A549 (cell line): ENCODE data around the gene CRTC3. TPM values are rescaled to one million over a fixed set of nuclear protein-coding genes. Genes with fewer than 3 reads are reported as not detected.
A peak's percentile ranks its signal among the peaks of the same experiment; 100 is the strongest.

Experiments used
- ATAC-seq, 2 experiments: fragments of 200-7000 bp in 1 of 2; fragments of >200 bp in 1 of 2; cut with Nextera tagmentation in 1 of 2; cut with Tn5 transposase in 1 of 2; 3 replicates each; pipeline versions ENCODE4 v1.8.0 to v1.9.1; 2018 to 2020; ENCODE audit warnings: mild to moderate bottlenecking in 1 of 2, moderate library complexity in 1 of 2
- CTCF ChIA-PET: fragments of 300-600 bp; sonication (Branson Sonifier 250); formaldehyde crosslinking; extraction: SDS; loops from one replicate; lab custom pipeline; 2021; ENCODE audit warnings: antibody characterized with exemption, inconsistent platforms; lab: Yijun Ruan, JAX
- POLR2A ChIA-PET: fragments of 350-600 bp; formaldehyde crosslinking; extraction: SDS; loops from one replicate; lab custom pipeline; 2021; ENCODE audit warnings: antibody characterized with exemption, inconsistent platforms; lab: Yijun Ruan, JAX
- DNase-seq, 2 experiments: peaks; one replicate each; pipeline versions ENCODE4 v3.0.0 to v3.0.0-alpha.2; 2011 to 2016; ENCODE audit warnings: low read depth in 1 of 2, low spot score in 1 of 2
- FAIRE-seq: peaks from 2 replicates; lab custom pipeline; 2011; peaks lifted over from hg19 to GRCh38; lab: Jason Lieb, UNC
- H3K27ac ChIP-seq, 2 experiments: fragments of >200 bp; sonication (Bioruptor Twin); formaldehyde crosslinking; 3 replicates each; pipeline ENCODE4 v1.5.1; 2016 to 2017
- H3K4me1 ChIP-seq: fragments of >200 bp; sonication (Bioruptor Twin); formaldehyde crosslinking; 3 replicates; pipeline ENCODE4 v1.6.1; 2016
- H3K4me2 ChIP-seq: fragments of >200 bp; sonication (Bioruptor Twin); formaldehyde crosslinking; 3 replicates; pipeline ENCODE4 v1.6.1; 2016
- H3K4me3 ChIP-seq: fragments of >200 bp; sonication (Bioruptor Twin); formaldehyde crosslinking; 3 replicates; pipeline ENCODE4 v1.5.1; 2016
- H3K9me3 ChIP-seq: fragments of >200 bp; sonication (Bioruptor Twin); formaldehyde crosslinking; 3 replicates; pipeline ENCODE4 v1.6.1; 2016
- CBX2 ChIP-seq: fragments of 200-600 bp; sonication (generic); IDR thresholded peaks from 2 replicates; pipeline ENCODE4 v1.6.1; 2016; ENCODE audit warnings: low read depth, mild to moderate bottlenecking, borderline replicate concordance
- CBX8 ChIP-seq: fragments of 200-600 bp; sonication (generic); IDR thresholded peaks from 2 replicates; pipeline ENCODE4 v1.6.1; 2016
- EP300 ChIP-seq, 2 experiments: fragments of >200 bp; sonication (Bioruptor Twin); formaldehyde crosslinking; IDR thresholded peaks; 2 replicates in 1 of 2; 3 replicates in 1 of 2; pipeline ENCODE4 v1.6.1; 2016 to 2017
- FOXS1 ChIP-seq: fragments of 250-450 bp; sonication (Bioruptor Pico); IDR thresholded peaks from 2 replicates; pipeline ENCODE4 v1.5.0; 2020; ENCODE audit warnings: mild to moderate bottlenecking, moderate library complexity
- GATA3 ChIP-seq: IDR thresholded peaks from 2 replicates; pipeline ENCODE4 v1.6.1; 2012; ENCODE audit warnings: borderline replicate concordance
- HEYL ChIP-seq: fragments of 250-450 bp; sonication (Bioruptor Pico); IDR thresholded peaks from 2 replicates; pipeline ENCODE4 v1.8.0; 2021; ENCODE audit warnings: mild to moderate bottlenecking, moderate library complexity
- HMGXB4 ChIP-seq: fragments of 250-450 bp; sonication (Bioruptor Pico); IDR thresholded peaks from 2 replicates; pipeline ENCODE4 v1.5.0; 2021; ENCODE audit warnings: mild to moderate bottlenecking, moderate library complexity, borderline replicate concordance
- HOXB13 ChIP-seq: fragments of 250-450 bp; sonication (Bioruptor Pico); IDR thresholded peaks from 2 replicates; pipeline ENCODE4 v1.5.0; 2020; ENCODE audit warnings: low read depth, mild to moderate bottlenecking, moderate library complexity
- HOXB5 ChIP-seq: fragments of 250-450 bp; sonication (Bioruptor Pico); IDR thresholded peaks from 2 replicates; pipeline ENCODE4 v1.5.0; 2020; ENCODE audit warnings: mild to moderate bottlenecking, moderate library complexity
- KDM1A ChIP-seq: fragments of 200-600 bp; sonication (generic); IDR thresholded peaks from 2 replicates; pipeline ENCODE4 v1.6.1; 2016; ENCODE audit warnings: low read depth, mild to moderate bottlenecking
- MAX ChIP-seq: IDR thresholded peaks from 2 replicates; pipeline ENCODE4 v1.6.1; 2012
- NFE2L2 ChIP-seq: fragments of 150-350 bp; conservative IDR thresholded peaks from 2 replicates; pipeline ENCODE4 v1.6.1; 2014; ENCODE audit warnings: low read length
- POLR2A ChIP-seq: IDR thresholded peaks from 2 replicates; pipeline ENCODE4 v1.6.1; 2012; ENCODE audit warnings: mild to moderate bottlenecking, low read length
- POLR2AphosphoS2 ChIP-seq: conservative IDR thresholded peaks from 2 replicates; pipeline ENCODE4 v1.6.1; 2012; ENCODE audit warnings: low read length, improper control_type of control experiment, inconsistent platforms
- RAD21 ChIP-seq, 2 experiments: fragments of >200 bp in 1 of 2; sonication (Bioruptor Twin) in 1 of 2; formaldehyde crosslinking in 1 of 2; IDR thresholded peaks in 1 of 2; conservative IDR thresholded peaks in 1 of 2; 2 replicates in 1 of 2; 3 replicates in 1 of 2; pipeline ENCODE4 v1.6.1; 2012 to 2018; ENCODE audit warnings: inconsistent platforms in 1 of 2
- RARB ChIP-seq: fragments of 250-450 bp; sonication (Bioruptor Pico); IDR thresholded peaks from 2 replicates; pipeline ENCODE4 v1.8.0; 2021; ENCODE audit warnings: mild to moderate bottlenecking, moderate library complexity
- REST ChIP-seq: fragments of 200-600 bp; sonication (generic); IDR thresholded peaks from 2 replicates; pipeline ENCODE4 v1.6.1; 2016; ENCODE audit warnings: antibody characterized with exemption, mild to moderate bottlenecking, moderate library complexity
- SMC3 ChIP-seq: fragments of >200 bp; sonication (Bioruptor Twin); formaldehyde crosslinking; IDR thresholded peaks from 3 replicates; pipeline ENCODE4 v1.6.1; 2018; ENCODE audit warnings: inconsistent platforms
- TFCP2L1 ChIP-seq: fragments of 250-450 bp; sonication (Bioruptor Pico); IDR thresholded peaks from 2 replicates; pipeline ENCODE4 v1.5.0; 2021; ENCODE audit warnings: mild to moderate bottlenecking
- USF2 ChIP-seq: fragments of 450-650 bp; IDR thresholded peaks from 2 replicates; pipeline ENCODE4 v1.6.1; 2014; ENCODE audit warnings: antibody characterized with exemption
- ZC3H11A ChIP-seq: fragments of 450-650 bp; IDR thresholded peaks from 2 replicates; pipeline ENCODE4 v1.6.1; 2014; ENCODE audit warnings: antibody characterized with exemption, mild to moderate bottlenecking
- ZNF302 ChIP-seq: fragments of 250-450 bp; sonication (Bioruptor Pico); IDR thresholded peaks from 2 replicates; pipeline ENCODE4 v1.9.0; 2021; ENCODE audit warnings: inconsistent platforms, mild to moderate bottlenecking, moderate library complexity
- WGBS: methylation state at CpG from one replicate; pipeline ENCODE4 v1.1.6; 2017; ENCODE audit errors: missing lambda C conversion rate; 5-methylcytosine and 5-hydroxymethylcytosine counted together
- polyA plus RNA-seq, 4 experiments: library from polyadenylated mRNA; depleted of rRNA in 3 of 4; stranded (reverse); fragments of >200 nt; fragmentation: RNase III in 1 of 4; extraction: RNeasy Plus Mini Kit Qiagen cat#74134 plus additional on column Dnase treatment in 1 of 4; gene quantifications; 2 replicates in 3 of 4; 3 replicates in 1 of 4; pipeline ENCODE4 v1.2.3, GENCODE V29; 2011 to 2017

The CRTC3 gene
- polyA plus RNA-seq, 2 of the 4 experiments (the other 2 are of a cell fraction): 17.5 to 30.5 TPM

GRCh38 chr15:90623854-90624253 lies 94.1 kb downstream of the CRTC3 start:
- 84% methylated on average over 6 of the region's 6 CpGs for WGBS

GRCh38 chr15:90624278-90624981 lies 94.7 kb downstream of the CRTC3 start:
- Histone ChIP-seq H3K4me2 (no peak overlapping the region), H3K4me1 (no peaks in the 10 kb centered on the region), H3K27ac (no peak overlapping the region), H3K9me3 (no peaks in the 10 kb centered on the region)
- POLR2A ChIA-PET: no interaction called here
- FAIRE-seq: no peak
- ATAC-seq: 0 out of 6 replicates have a peak, but pooled peaks have one; percentile 14 to 26
- no peak for DNase-seq
- WGBS: 90% methylated on average over 13 of the region's 13 CpGs
- CTCF ChIA-PET: interaction anchor here (0.9 to 1.6 kb wide), 3 partner anchors 14 to 261 kb away, joined by 3 to 4 read pairs (median 4); no protein-coding TSS in a partner anchor
- TF ChIP-seq USF2: no peak
- TF ChIP-seq POLR2A: 0 out of 2 replicates have a peak, but pooled peaks have one; percentile 1
- no peak for TF ChIP-seq GATA3
- TF ChIP-seq HMGXB4 (CRISPR knock-in tag): no peak
- TF ChIP-seq EP300 (IDR thresholded peaks at IDR 0.05): no peak
- TF ChIP-seq, all 56 proteins: peak for 1
- H3K4me3 ChIP-seq: no peak overlapping the region

More at GRCh38 chr15:90623854-90624253, 94.1 kb downstream of the CRTC3 start:
- no peaks in the 10 kb centered on the region for H3K9me3 ChIP-seq
- no peak for DNase-seq
- no peaks in the 10 kb centered on the region for H3K4me1 ChIP-seq
- CTCF ChIA-PET: interaction anchor here (1.5 to 1.6 kb wide), 2 partner anchors 13 to 262 kb away, joined by 4 read pairs; no protein-coding TSS in a partner anchor
- ATAC-seq: peak in 1 of 2 experiments; percentile 34; a peak in 2 of 6 replicates
- H3K27ac ChIP-seq: no peak overlapping the region
- POLR2A ChIA-PET: no interaction called here
- no peak overlapping the region for H3K4me2 ChIP-seq
- H3K4me3 ChIP-seq: no peak overlapping the region
- no peak for TF ChIP-seq HEYL (CRISPR knock-in tag)
- TF ChIP-seq RAD21 (conservative IDR thresholded peaks at IDR 0.05 in 1 of 2, IDR thresholded peaks at IDR 0.05 in 1 of 2): no peak
- TF ChIP-seq RARB (CRISPR knock-in tag): no peak
- TF ChIP-seq POLR2A: 0 out of 2 replicates have a peak, but pooled peaks have one; percentile 6
- no peak for FAIRE-seq

GRCh38 chr15:90625037-90625436 lies 95.3 kb downstream of the CRTC3 start:
- DNase-seq: no peak
- ChIA-PET CTCF (interaction anchor here (0.6 to 1.6 kb wide), 3 partner anchors 14 to 261 kb away, joined by 3 to 4 read pairs (median 4); no protein-coding TSS in a partner anchor), POLR2A (no interaction called here)
- no peak for FAIRE-seq
- ATAC-seq: no peak
- Histone ChIP-seq H3K4me1 (no peaks in the 10 kb centered on the region), H3K9me3 (no peaks in the 10 kb centered on the region), H3K4me2 (no peak overlapping the region), H3K4me3 (no peak overlapping the region), H3K27ac (no peak overlapping the region)
- WGBS: 96% methylated on average over 7 of the region's 7 CpGs
- TF ChIP-seq TFCP2L1 (CRISPR knock-in tag): no peak
- TF ChIP-seq ZNF302 (CRISPR knock-in tag): no peak
- no peak for TF ChIP-seq FOXS1
- TF ChIP-seq CBX8: no peak
- TF ChIP-seq HOXB5: no peak
- TF ChIP-seq MAX: no peak
- no peak for TF ChIP-seq REST
- TF ChIP-seq CBX2: no peak
- TF ChIP-seq KDM1A: no peak
- TF ChIP-seq ZC3H11A: no peak
- no peak for TF ChIP-seq HOXB13
- no peak for TF ChIP-seq RARB (CRISPR knock-in tag)
- no peak for TF ChIP-seq HEYL (CRISPR knock-in tag)
- no peak for TF ChIP-seq NFE2L2
- TF ChIP-seq POLR2A: no peak
- no peak for TF ChIP-seq POLR2AphosphoS2
- TF ChIP-seq SMC3: no peak
- TF ChIP-seq, all 56 proteins: peak for 0
